HG03175 (cell line): ENCODE data around the gene AGAP1.

Experiments used
- ATAC-seq: cut with Tn5 transposase; IDR thresholded peaks from one replicate; pipeline ENCODE4 v1.9.1; 2021; ENCODE audit warnings: mild to moderate bottlenecking, moderate library complexity; ENCODE audit not compliant: unreplicated experiment

AGAP1 gene

GRCh38 chr2:235654103-235654813, 160.4 kb downstream of the AGAP1 start:
- no peak for ATAC-seq

DNA sequence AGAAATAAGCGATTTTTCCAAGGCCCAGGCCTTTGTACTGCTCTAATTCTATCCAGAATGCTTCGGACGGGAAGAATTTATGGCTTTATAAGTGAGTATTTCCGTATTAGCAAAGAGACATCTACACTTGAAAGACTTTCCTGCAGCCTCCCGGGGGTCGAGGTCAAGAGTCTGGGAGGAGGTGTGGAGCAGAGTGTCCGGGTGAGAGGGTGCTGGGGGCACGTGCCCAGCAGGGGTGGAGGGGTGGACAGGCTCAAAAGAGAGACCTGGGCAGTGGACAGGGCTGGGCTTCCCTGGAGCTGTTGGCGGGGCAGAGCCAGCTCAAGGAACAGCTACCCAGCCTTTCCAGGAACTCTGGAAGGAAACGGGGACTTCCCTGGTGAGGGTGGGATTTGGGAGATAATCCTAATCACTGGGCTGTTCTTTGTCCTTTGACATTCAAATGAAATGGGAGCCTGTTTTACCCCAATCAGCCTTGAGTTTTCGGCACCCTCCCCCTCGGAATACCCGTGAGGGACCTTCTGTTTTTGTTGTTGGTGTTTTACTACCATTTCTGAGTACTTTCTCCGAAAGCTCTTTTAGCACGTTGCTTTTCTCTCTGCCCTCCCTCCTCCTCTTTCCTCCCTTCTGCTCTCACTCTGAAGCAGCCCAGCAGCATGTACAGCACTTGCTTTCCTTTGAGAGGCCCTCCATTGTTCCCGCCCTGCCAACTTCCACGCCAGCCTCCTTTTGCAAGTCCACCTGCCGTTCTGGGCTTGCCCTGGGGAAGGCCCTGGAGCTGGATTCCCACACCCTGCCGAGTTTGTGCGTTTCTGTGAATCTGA, 164.7 kb downstream of the AGAP1 start:
- ATAC-seq = no peak

- ATAC-seq = no peak
Measured at GRCh38 chr2:235659767-235660322, 166.0 kb downstream of the AGAP1 start.

GRCh38 chr2:235660484-235661082, 166.7 kb downstream of the AGAP1 start:
- ATAC-seq = no peak

DNA sequence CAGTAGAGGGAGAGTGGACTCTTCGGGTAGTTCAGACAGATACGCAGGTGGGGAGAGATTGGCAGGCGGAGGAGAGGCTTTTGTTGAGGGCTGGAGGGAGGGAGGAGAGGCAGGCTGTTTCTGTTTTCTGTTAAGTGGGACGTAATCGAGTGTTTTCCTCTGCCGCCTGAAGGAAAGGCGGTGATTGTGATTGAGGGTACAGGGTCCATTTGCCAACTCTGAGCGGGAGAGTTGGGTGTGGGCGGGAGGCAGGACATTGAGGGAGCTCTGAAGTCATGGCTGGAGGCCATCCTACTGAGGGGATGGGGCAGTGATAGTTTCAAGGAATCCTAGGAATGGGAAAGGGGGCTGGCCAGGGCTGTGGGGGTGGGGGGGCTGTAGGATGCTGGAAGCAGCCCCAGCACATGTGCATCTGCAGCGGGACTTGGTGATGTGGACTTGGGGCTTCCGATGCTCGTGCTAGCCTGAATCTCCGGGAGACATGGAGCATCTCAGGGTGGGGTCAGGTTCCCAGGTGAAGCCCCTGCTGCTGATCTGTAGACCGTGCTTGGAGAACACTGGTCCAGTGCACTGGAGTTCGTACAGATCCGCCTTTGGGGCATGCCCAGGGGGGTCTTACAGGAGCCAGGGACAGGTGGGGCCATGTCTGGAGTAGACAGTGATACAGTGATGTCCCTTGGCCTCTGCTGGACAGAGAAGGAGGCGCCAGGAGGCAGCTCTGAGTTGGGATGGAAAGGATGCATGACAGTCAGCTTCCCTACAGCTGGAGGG, 167.5 kb downstream of the AGAP1 start:
- no peak for ATAC-seq

GRCh38 chr2:235661952-235662351, 168.1 kb downstream of the AGAP1 start:
- ATAC-seq = no peak

GRCh38 chr2:235663875-235664274, 170.0 kb downstream of the AGAP1 start:
- no peak for ATAC-seq

- no peak for ATAC-seq
Measured at GRCh38 chr2:235665661-235666212, 171.9 kb downstream of the AGAP1 start.

- no peak for ATAC-seq
Measured at GRCh38 chr2:235666213-235666781, 172.5 kb downstream of the AGAP1 start.

DNA sequence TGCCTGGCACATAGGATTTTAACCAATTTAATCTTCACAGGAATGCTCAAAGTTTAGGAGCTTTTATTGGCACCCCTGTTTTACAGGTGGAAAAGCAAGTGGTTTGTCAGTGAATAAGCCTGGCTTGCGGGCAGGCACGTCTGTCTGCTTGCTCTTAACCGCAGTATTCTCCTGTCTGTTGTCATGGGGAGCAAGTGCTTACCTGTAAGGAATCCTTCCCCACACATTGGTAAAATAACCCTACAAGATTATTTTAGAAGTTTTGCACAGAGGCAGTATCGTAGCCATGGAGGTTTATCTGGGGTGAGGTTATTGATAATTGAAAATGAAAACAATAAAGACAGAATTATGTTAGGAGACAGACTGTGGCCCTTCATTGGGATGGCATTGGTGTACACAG, 174.9 kb downstream of the AGAP1 start:
- ATAC-seq = no peak

GRCh38 chr2:235669269-235669831, 175.5 kb downstream of the AGAP1 start:
- no peak for ATAC-seq

GRCh38 chr2:235669983-235670962, 176.4 kb downstream of the AGAP1 start:
- ATAC-seq = no peak

DNA sequence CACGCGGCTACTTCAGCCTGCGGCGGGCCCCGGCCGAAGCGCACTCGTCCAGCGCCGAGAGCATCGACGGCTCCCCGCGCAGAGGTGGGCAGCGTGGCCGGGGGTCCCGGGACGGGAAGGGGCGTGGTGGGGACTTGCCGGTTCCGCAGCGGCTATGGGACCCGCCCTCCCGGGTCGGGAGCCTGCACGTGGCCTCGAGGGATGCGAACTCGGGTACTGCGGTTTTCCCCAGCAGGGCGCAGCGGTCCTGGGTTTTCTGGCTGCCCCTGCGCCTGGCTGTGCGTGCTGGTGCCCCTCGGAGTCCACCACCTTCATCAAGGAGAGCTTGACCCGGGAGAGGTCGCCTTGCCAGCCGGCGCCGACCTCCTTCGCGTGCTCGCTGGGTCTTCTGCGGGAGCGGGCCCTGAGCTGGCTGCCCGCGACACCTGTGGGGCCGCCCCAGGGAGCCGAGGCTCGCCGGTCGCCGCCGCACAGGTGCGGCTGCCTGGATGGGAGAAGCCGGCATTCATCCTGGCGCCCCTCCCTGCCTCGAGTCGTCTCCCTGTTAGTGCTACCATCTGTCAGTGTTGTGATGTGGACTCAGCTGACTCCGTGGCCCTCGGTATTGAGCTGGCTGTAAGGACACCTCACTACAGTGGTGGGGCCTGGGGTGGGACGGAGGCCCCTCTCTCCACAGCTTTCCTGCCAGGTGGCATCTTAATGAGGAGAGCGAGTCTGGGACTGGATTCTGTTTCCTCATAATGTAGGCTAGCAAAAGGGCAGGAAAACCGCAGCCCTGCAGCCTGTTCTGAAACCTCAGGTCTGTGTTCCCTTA, 177.3 kb downstream of the AGAP1 start:
- ATAC-seq = no peak

- ATAC-seq = no peak
Measured at GRCh38 chr2:235672720-235673119, 178.9 kb downstream of the AGAP1 start.

DNA sequence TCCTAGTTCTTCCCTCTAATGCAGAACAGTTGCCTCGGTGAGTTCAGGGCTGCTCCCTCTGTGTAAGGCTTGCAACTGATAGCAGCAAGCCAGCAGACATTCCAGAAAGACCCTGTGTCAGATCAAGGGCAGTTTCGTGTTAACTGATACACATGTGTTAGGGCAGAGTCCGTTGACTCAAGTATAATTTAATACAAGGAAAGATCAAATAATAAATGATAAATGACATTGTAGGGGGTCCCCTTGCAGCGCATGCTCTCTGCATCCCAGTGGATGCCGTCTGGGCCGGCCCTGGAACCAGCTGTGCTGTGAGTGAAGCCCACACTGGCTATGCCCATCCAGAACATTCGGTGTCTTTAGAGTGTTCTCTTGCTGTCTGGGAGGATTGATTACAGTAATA, 180.3 kb downstream of the AGAP1 start:
- no peak for ATAC-seq

GRCh38 chr2:235674812-235675211, 181.0 kb downstream of the AGAP1 start:
- no peak for ATAC-seq

- no peak for ATAC-seq
Measured at GRCh38 chr2:235675678-235676535, 182.1 kb downstream of the AGAP1 start.
